GM11168 (cell line): Measurements from ENCODE around the gene BORCS5.

ENCODE experiments used
- in situ Hi-C: fragments of 300-500 bp; cut with MboI; formaldehyde crosslinking; loops from one replicate; pipeline ENCODE4 v1.12.0; 2022; ENCODE audit warnings: low sequenced_read_pairs; ENCODE audit not compliant: unreplicated experiment

BORCS5 gene

GRCh38 chr12:12502815-12503151, 145.9 kb downstream of the BORCS5 start:
- in situ Hi-C loops = no loop called here

- in situ Hi-C loops = no loop called here
Observed at GRCh38 chr12:12503384-12504078, 146.7 kb downstream of the BORCS5 start.

- in situ Hi-C loops = loop anchor here (5.0 kb wide), 1 partner anchor 124 kb away; no protein-coding TSS in a partner anchor
Observed at GRCh38 chr12:12505544-12506495, 148.9 kb downstream of the BORCS5 start.

DNA sequence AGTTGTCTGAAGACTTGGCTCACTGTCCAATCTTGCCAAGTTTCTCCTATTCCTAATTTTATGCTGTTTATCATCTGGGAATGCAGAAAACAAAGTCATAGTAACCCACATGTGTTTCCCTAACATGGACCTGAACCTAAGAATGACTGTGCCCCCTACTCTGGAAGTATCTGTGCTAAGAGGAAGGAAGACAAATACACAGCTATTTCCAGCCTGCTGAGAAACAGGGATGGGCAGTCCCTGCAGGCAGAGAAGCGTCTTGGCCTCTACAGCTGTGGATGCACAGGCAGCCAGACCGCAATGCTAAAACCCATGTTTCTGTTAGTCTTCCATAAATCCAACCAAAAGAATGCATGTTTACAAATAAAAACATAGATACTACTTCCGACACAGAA, 149.6 kb downstream of the BORCS5 start:
- in situ Hi-C loops = loop anchor here (5.0 kb wide), 1 partner anchor 124 kb away; no protein-coding TSS in a partner anchor

DNA sequence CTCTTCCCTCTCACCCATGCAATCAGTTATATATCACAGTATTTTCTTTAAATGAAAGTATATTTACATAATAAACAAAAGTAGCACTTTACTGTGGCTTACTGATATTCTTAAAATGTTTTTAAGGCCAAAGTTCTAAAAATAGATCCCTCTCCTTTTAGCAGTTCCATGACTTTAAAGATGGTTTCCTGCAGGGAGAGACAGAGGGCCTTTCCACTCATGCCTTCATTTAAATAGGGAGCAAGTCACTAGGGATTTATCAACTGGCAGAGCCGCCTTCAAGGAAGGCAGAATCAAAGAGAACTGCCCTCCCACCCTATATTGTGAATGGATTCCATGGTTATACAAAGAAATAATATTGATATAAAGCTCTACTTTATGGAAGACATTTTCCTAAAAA, 150.2 kb downstream of the BORCS5 start:
- in situ Hi-C loops = loop anchor here (5.0 kb wide), 1 partner anchor 125 kb away; no protein-coding TSS in a partner anchor

GRCh38 chr12:12508612-12509011, 151.7 kb downstream of the BORCS5 start:
- in situ Hi-C loops = loop anchor here (5.0 kb wide), 1 partner anchor 126 kb away; no protein-coding TSS in a partner anchor

DNA sequence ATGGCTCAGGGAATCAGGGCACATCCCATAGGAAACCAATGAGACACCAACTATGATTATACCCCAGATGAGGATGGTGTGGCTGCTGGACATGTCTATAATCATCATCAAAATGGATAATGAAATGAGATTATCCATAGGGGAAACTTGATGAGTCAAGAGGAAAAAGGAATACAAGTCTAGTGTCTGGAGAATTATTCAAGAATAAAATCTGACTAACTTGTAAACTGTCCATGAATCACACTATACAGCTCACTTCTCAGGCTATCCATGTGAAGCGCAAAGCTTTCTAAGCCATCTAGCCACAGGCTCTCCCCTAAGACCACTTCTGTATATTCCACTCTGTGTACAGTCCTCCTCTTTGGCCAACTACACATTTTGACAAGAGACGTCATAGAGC, 153.3 kb downstream of the BORCS5 start:
- in situ Hi-C loops = no loop called here

- in situ Hi-C loops = no loop called here
Observed at GRCh38 chr12:12510551-12510950, 153.7 kb downstream of the BORCS5 start.

DNA sequence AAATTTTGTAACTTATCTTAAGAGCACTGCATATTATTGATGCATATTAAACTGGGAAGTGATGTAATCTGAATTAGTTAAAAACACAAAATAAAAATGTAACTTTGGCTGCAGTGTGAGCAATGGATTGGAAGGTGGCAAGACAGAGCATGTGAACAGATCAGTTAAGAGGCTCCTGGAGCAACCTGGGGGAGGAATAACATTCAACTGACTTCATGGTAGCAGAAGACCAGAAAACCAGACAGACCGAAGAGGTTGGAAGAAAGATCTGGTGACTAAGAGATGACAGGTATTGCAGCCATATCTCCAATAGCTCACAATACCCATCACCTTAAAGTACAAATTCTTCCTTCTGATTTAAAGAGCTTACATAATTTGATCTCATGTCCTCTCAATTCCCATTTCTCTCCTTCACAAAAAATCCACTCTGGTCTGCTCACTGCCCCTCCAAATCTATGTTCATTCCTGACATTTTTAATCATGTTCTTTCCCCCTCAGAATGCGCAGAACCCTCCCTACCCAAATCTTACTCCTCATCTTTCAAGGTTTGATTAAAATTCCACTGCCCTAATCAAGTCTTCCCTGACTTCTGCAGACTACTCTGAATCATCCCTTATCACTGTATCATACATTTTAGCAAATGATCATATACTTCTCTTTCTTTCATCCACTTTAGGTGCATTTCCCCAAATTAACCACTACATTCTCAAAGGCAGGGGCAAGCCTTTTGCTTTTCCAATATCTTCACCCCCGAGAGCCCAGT, 154.3 kb downstream of the BORCS5 start:
- in situ Hi-C loops = no loop called here

- in situ Hi-C loops = no loop called here
Observed at GRCh38 chr12:12511895-12512711, 155.2 kb downstream of the BORCS5 start.

DNA sequence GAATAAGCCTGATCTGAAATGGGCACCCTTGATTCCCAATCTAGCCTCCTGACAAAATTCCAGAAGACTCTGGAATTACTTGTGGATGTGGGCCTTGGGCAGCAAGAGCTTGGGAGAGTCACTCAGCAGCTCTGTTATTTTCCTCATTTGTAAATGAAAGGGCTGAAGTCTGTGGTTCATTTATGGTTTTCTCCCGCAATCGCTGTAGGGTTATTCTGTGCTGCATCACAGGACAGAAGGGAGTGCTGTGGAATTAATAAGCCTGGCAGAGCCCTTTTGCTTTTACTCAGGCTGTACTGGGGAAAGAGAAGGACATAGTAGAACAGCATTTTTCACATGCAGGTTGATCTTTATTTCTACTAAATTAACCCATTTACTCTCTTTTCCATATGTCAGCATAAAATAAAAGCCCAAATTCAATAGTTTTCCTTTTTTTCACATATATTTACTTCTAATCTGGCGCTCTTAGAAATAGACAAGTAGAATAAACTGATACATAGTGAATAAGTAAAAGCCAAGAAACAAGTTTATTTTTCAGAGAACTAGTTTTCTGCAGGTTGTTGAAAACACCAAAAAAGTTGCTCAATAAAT, 156.6 kb downstream of the BORCS5 start:
- in situ Hi-C loops = no loop called here

DNA sequence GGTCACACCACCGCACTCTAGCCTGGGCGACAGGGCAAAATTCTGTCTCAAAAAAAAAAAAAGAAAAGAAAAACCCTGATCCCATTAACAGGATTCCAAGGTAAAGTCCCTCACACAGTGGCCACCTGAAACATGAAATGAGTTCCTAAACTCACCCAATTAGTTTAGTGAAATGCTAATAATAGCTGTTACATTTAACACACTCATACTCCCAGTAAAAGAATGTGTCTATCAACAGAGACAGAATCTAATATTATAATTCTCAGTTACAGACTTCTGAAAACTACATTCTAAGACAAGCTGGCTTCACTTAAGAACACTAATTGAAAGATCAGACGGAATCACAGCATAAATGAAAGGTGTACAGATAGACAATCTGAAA, 161.6 kb downstream of the BORCS5 start:
- in situ Hi-C loops = no loop called here

- in situ Hi-C loops = no loop called here
Observed at GRCh38 chr12:12518919-12519318, 162.0 kb downstream of the BORCS5 start.
